ENCODE measurements around the gene PRKAG2.

DNA sequence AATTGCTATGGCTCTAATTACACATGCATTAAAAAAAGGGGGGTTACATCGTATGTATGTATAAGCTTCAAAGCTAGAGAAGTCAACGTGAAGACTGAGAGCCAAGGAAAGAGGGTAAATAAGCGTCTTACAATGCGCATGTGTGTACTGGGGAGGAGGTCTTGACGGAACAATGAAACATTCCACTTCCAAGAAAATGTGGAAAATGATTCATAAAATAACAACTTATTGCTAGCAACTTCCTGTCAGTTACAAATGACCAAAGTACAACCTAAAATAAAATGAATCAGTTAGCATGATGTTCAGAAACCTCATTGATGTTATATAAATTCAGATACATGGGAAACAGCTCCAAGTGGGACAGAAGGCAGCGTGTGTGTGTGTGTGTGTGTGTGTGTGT, 253.1 kb downstream of the PRKAG2 start:
- TF ChIP-seq CTCF (IDR thresholded peaks at IDR 0.05) (no peak), POLR2A (IDR thresholded peaks at IDR 0.05) (no peak)
